HS-5 (cell line): ENCODE results near the gene BCORL1.

ENCODE experiments used
- DNase-seq: peaks from one replicate; pipeline ENCODE4 v3.0.0-alpha.2; 2012; ENCODE audit warnings: low read depth

The BCORL1 gene

GRCh38 chrX:130093271-130093670 lies 110.8 kb downstream of the BCORL1 start:
- no peak for DNase-seq

- DNase-seq: no peak
Observed at GRCh38 chrX:130094696-130095095, 112.3 kb downstream of the BCORL1 start.

DNA sequence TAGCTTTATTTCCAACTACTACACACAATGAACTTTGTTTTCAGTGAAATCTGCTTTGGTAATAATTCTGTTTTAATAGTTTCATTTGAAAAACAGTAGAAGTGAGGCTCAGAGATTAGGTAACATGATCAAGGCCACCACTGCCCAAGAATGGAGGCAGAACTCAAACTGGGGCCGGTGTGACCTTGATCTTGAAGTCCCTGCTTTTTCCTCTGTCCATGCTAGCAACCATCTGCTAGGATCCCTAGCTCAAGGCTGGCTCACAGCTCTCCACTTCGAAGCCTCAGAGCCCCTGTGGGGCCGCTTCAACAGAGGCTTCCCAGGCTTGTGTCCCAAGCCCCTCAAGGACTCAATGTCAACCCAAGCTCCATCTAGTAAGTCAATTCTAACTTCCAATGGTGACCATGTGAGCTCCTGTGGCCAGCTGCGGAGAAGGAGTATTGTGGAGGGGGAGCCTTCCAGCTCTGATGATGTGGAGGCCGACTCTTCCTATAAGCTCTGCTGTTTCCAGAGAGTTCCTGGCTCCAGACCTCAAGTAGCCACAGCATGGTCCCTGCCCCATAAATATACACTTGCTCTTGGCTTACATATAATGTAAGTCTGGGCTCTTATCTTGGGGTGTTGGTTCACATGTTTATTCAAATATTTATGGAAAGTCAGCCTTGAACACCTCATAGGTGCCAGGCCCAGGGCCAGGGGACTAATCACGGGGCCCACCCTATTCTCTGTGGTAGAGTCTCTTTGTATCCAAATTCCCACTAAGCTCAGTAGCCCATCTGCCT lies 113.0 kb downstream of the BCORL1 start:
- no peak for DNase-seq

GRCh38 chrX:130097507-130098209 lies 115.2 kb downstream of the BCORL1 start:
- no peak for DNase-seq

DNA sequence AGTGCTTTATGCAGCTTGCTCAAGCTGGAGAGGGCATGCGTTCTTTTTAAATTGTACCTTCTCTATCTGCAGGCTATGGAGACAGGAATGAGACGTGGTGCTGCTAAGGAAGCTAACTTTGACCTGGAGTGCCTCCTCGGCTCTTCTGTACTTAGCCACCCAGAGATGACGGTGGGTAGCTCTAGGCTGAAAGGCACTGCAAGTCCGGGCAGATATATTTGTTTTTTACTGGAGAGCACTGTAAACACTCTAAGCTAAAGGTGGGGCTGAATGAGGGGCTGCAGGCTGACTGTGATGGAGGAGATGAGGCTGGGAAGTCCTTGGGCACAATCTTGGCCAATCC lies 115.7 kb downstream of the BCORL1 start:
- no peak for DNase-seq

- DNase-seq: no peak
Observed at GRCh38 chrX:130100180-130100579, 117.7 kb downstream of the BCORL1 start.

GRCh38 chrX:130103605-130104004 lies 121.2 kb downstream of the BCORL1 start:
- no peak for DNase-seq

- no peak for DNase-seq
Observed at GRCh38 chrX:130105244-130105643, 122.8 kb downstream of the BCORL1 start.

GRCh38 chrX:130106071-130106470 lies 123.6 kb downstream of the BCORL1 start:
- no peak for DNase-seq
